Measurements from ENCODE around the gene KAT6B. TPM values are rescaled to one million over a fixed set of nuclear protein-coding genes. Genes with fewer than 3 reads are reported as not detected.

KAT6B gene
- total RNA-seq, 2 experiments from 2014 or later, result 70.3 to 74.2 TPM

- no peak for ATAC-seq (ENCODE audit: poor library complexity)
- Histone ChIP-seq H3K36me3 (ENCODE audit: insufficient read depth, low read length) (peaks cover 34% of the 10 kb centered on the region), H3K4me3 (ENCODE audit: low read length) (no peak overlapping the region), H3K27ac (ENCODE audit: low read depth in 1 of 2, low read length in 2 of 2) (no peak overlapping the region), H3K27me3 (ENCODE audit: control insufficient read depth in 1 of 2, insufficient read depth in 2 of 2, low read length in 2 of 2) (no peaks in the 10 kb centered on the region), H3K4me1 (ENCODE audit: insufficient read depth, low read length) (peaks cover 3% of the 10 kb centered on the region), H3K9me3 (ENCODE audit: control insufficient read depth in 1 of 2, insufficient read depth in 1 of 2, low read length in 2 of 2) (no peaks in the 10 kb centered on the region)
- Mint-ChIP-seq H3K36me3 (ENCODE audit: low read depth) (peaks cover 36% of the 10 kb centered on the region), H3K27ac (no peak overlapping the region), H3K4me1 (ENCODE audit: low read depth) (peaks cover 9% of the 10 kb centered on the region), H3K27me3 (no peaks in the 10 kb centered on the region), H3K9me3 (no peaks in the 10 kb centered on the region), H3K4me3 (no peak overlapping the region)
- TF ChIP-seq, protein P1, sequence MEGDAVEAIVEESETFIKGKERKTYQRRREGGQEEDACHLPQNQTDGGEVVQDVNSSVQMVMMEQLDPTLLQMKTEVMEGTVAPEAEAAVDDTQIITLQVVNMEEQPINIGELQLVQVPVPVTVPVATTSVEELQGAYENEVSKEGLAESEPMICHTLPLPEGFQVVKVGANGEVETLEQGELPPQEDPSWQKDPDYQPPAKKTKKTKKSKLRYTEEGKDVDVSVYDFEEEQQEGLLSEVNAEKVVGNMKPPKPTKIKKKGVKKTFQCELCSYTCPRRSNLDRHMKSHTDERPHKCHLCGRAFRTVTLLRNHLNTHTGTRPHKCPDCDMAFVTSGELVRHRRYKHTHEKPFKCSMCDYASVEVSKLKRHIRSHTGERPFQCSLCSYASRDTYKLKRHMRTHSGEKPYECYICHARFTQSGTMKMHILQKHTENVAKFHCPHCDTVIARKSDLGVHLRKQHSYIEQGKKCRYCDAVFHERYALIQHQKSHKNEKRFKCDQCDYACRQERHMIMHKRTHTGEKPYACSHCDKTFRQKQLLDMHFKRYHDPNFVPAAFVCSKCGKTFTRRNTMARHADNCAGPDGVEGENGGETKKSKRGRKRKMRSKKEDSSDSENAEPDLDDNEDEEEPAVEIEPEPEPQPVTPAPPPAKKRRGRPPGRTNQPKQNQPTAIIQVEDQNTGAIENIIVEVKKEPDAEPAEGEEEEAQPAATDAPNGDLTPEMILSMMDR (IDR thresholded peaks at IDR 0.05), result no peak
- ChIA-PET POLR2A (no interaction called here), CTCF (no interaction called here)
- intact Hi-C loops (cut with DNase I, micrococcal nuclease), result loop anchor here in 1 of 2 experiments (5.0 kb wide), 1 partner anchor 59 kb away; no protein-coding TSS in a partner anchor
- DNase-seq, result no peak
Measured at GRCh38 chr10:75032813-75033212, 206.4 kb downstream of the KAT6B start.

- DNase-seq (no peak), ATAC-seq (ENCODE audit: poor library complexity) (no peak)
- no peak overlapping the region for H3K4me3 ChIP-seq (ENCODE audit: low read length)
- Mint-ChIP-seq H3K27ac (peak overlapping the region; percentile 13), H3K9me3 (no peaks in the 10 kb centered on the region), H3K36me3 (ENCODE audit: low read depth) (peaks cover 28% of the 10 kb centered on the region), H3K4me1 (ENCODE audit: low read depth) (peaks cover 9% of the 10 kb centered on the region), H3K4me3 (no peak overlapping the region), H3K27me3 (no peaks in the 10 kb centered on the region)
- TF ChIP-seq, protein P1 (IDR thresholded peaks at IDR 0.05), result no peak
- peaks cover 26% of the 10 kb centered on the region for H3K36me3 ChIP-seq (ENCODE audit: insufficient read depth, low read length)
- CTCF ChIA-PET, result no interaction called here
- H3K4me1 ChIP-seq (ENCODE audit: insufficient read depth, low read length), result peaks cover 3% of the 10 kb centered on the region
- H3K9me3 ChIP-seq (ENCODE audit: control insufficient read depth in 1 of 2, insufficient read depth in 1 of 2, low read length in 2 of 2), result no peaks in the 10 kb centered on the region
- H3K27ac ChIP-seq (ENCODE audit: low read depth in 1 of 2, low read length in 2 of 2), result no peak overlapping the region
- H3K27me3 ChIP-seq (ENCODE audit: control insufficient read depth in 1 of 2, insufficient read depth in 2 of 2, low read length in 2 of 2), result no peaks in the 10 kb centered on the region
- intact Hi-C loops (cut with DNase I, micrococcal nuclease), result loop anchor here in 1 of 2 experiments (5.0 kb wide), 1 partner anchor 59 kb away; no protein-coding TSS in a partner anchor
- POLR2A ChIA-PET, result interaction anchor here (0.8 to 1.1 kb wide), 2 partner anchors 10 to 78 kb away, joined by 3 to 5 read pairs; partner anchors contain the start of gene SAMD8
Measured at GRCh38 chr10:75033399-75034130, 207.2 kb downstream of the KAT6B start.

- H3K9me3 ChIP-seq (ENCODE audit: control insufficient read depth in 1 of 2, insufficient read depth in 1 of 2, low read length in 2 of 2), result no peaks in the 10 kb centered on the region
- CTCF ChIA-PET, result no interaction called here
- POLR2A ChIA-PET, result interaction anchor here (0.8 to 1.1 kb wide), 2 partner anchors 10 to 77 kb away, joined by 3 to 5 read pairs; partner anchors contain the start of gene SAMD8
- Mint-ChIP-seq H3K36me3 (ENCODE audit: low read depth) (peaks cover 23% of the 10 kb centered on the region), H3K27me3 (no peaks in the 10 kb centered on the region), H3K27ac (peak overlapping the region; percentile 13), H3K4me1 (ENCODE audit: low read depth) (peaks cover 9% of the 10 kb centered on the region), H3K4me3 (no peak overlapping the region), H3K9me3 (no peaks in the 10 kb centered on the region)
- TF ChIP-seq, protein P1 (IDR thresholded peaks at IDR 0.05), result no peak
- no peak overlapping the region for H3K4me3 ChIP-seq (ENCODE audit: low read length)
- H3K27ac ChIP-seq (ENCODE audit: low read depth in 1 of 2, low read length in 2 of 2), result no peak overlapping the region
- peaks cover 3% of the 10 kb centered on the region for H3K4me1 ChIP-seq (ENCODE audit: insufficient read depth, low read length)
- intact Hi-C loops (cut with DNase I, micrococcal nuclease), result loop anchor here in 1 of 2 experiments (5.0 kb wide), 1 partner anchor 58 kb away; no protein-coding TSS in a partner anchor
- ATAC-seq (ENCODE audit: poor library complexity), result peak; percentile 52
- peaks cover 21% of the 10 kb centered on the region for H3K36me3 ChIP-seq (ENCODE audit: insufficient read depth, low read length)
- no peaks in the 10 kb centered on the region for H3K27me3 ChIP-seq (ENCODE audit: control insufficient read depth in 1 of 2, insufficient read depth in 2 of 2, low read length in 2 of 2)
- DNase-seq, result peak in 2 of 14 experiments; percentile 14 to 23
Measured at GRCh38 chr10:75034131-75034512, 207.7 kb downstream of the KAT6B start.

All from CD4-positive, alpha-beta T cell (primary cell).